RCC 7860 (cell line): ENCODE measurements around the gene MED28.
"Not testable (repeated sequence)": the region's sequence is repeated elsewhere in the genome, so short reads cannot be mapped to it uniquely, and the experiment has no call there.

Experiments
- DNase-seq: peaks from one replicate; pipeline ENCODE4 v3.0.0-alpha.2; 2015; ENCODE audit warnings: low spot score
- FAIRE-seq: peaks from 2 replicates; lab custom pipeline; 2012; peaks lifted over from hg19 to GRCh38; lab: Jason Lieb, UNC

Gene MED28

GRCh38 chr4:17614416-17615299 lies at the start of gene MED28:
Gene MED28, plus strand, starts transcription at chr4:17614641. Its CDS starts 14 bp downstream, at chr4:17614655.
- DNase-seq = peak; percentile 89
- peak; percentile 73 for FAIRE-seq

DNA sequence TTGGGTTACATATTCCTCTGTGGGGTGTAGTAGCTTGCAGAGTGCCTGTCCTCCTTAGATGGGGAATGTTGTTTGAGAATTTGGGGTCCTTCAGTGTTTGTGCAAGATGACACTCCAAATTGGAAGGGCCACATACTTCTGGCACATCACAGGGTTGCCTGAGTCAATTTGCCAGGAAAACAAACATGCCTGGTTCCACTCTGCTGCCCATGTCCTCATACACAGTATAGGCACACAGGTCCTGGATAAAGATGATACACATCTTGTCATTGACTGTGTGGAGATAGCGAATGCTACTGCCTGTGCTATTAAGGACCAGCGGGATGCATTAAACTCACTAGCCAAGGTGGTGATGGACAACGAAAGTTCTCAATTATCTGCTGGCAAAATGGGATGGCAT lies 48.6 kb upstream of the MED28 start:
- FAIRE-seq (no peak), DNase-seq (no peak)

- DNase-seq (no peak), FAIRE-seq (no peak)
Measured at GRCh38 chr4:17567271-17567670, 47.2 kb upstream of the MED28 start.

DNA sequence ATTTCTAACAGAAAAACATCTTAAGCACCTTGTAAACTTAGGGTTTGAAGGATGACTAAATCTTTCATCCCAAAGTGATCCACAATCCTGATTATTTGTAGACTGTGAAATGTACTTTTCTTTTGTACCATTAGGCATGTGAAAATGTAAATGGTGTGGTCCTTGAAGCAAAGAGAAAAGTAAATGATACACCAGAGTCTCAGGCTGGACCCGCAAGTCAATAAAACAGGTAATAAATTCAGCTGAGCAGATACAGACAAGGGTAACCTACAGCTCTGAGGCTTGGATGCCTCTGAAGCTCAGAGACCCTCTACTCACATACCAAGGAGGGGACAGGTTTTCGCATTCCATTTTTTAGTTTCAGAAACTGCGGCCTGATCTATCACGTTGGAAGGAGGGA lies 40.2 kb upstream of the MED28 start:
- DNase-seq (no peak), FAIRE-seq (no peak)

DNA sequence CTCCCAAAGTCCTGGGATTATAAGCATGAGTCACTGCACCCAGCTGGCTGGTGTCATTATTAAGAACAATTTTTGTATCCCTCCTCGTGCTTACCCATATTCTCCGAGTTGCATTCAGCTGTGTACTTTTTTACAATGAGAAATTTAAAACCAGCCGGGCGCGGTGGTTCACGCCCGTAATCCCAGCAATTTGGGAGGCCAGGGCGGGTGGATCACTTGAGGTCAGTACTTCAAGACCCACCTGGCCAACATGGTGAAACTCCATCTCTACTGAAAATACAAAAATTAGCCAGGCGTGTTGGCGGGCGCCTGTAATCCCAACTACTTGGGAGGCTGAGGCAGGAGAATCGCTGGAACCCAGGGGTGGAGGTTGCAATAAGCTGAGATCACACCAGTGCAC lies 39.3 kb upstream of the MED28 start:
- not testable (repeated sequence) for FAIRE-seq, DNase-seq

DNA sequence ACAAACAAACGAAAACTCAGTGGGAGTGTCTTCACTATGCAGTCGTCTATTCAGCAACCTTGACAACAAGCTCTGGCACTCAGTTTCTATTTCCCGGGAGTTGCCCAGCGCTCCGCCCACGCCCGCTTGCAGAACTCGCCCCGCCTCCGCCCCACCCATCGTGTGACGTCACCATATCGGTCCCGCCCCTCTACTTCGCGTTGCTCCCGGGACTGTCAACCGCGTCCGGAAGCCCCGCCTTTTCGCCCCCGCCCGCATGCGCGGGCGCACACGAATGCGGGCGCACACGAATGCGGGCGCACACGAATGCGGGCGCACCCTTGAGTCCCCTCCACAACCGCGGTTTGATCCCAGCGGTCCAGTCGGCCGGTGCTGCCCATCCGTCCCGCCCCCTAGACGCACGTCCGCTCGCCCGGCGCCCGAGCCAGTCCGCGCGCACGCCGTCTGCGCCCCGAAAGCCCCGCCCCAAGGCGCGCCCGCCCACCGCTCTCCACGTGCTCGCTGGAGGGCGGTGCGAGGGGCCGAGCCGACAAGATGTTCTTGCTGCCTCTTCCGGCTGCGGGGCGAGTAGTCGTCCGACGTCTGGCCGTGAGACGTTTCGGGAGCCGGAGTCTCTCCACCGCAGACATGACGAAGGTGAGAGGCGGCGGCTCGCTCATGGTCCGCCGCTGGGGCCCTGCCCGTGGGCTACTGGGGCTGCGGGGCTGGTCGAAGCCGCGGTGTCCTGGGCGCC lies 37.3 kb upstream of the MED28 start, which contains the start of gene LAP3:
LAP3 (plus strand) TSS at position 267 of the 733 bp plus-strand sequence; CDS start at position 535, 268 bp downstream.
- FAIRE-seq (peak; percentile 57), DNase-seq (peak; percentile 85)

- DNase-seq = peak; percentile 21
- FAIRE-seq = no peak
Measured at GRCh38 chr4:17577665-17578481, 36.6 kb upstream of the MED28 start.

- DNase-seq = peak; percentile 12
- FAIRE-seq = no peak
Measured at GRCh38 chr4:17578482-17578891, 36.0 kb upstream of the MED28 start.

DNA sequence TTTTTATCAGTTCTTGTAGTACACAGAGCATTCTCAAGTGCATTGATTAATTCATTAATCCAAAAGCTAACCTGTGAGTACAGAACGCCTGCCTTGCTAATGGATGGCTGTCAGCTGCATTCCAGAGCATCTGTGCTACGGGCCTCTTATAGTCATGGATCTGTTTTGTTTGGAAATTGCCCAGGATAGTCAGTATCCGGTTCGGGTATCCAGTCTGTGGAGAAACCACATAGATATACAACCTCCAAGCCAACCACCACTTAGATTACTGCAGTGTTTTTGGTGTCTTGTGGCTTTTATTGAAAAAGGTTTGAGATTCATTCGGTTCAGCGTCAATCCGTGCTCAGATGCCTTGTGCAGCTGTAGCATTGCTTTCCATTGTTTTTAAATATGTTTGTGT lies 33.5 kb upstream of the MED28 start:
- no peak for FAIRE-seq
- DNase-seq = no peak

- no peak for FAIRE-seq
- DNase-seq = no peak
Measured at GRCh38 chr4:17583276-17583675, 31.2 kb upstream of the MED28 start.

- FAIRE-seq (no peak), DNase-seq (no peak)
Measured at GRCh38 chr4:17583941-17584340, 30.5 kb upstream of the MED28 start.

GRCh38 chr4:17584521-17585213 lies 29.8 kb upstream of the MED28 start:
- FAIRE-seq (no peak), DNase-seq (no peak)

DNA sequence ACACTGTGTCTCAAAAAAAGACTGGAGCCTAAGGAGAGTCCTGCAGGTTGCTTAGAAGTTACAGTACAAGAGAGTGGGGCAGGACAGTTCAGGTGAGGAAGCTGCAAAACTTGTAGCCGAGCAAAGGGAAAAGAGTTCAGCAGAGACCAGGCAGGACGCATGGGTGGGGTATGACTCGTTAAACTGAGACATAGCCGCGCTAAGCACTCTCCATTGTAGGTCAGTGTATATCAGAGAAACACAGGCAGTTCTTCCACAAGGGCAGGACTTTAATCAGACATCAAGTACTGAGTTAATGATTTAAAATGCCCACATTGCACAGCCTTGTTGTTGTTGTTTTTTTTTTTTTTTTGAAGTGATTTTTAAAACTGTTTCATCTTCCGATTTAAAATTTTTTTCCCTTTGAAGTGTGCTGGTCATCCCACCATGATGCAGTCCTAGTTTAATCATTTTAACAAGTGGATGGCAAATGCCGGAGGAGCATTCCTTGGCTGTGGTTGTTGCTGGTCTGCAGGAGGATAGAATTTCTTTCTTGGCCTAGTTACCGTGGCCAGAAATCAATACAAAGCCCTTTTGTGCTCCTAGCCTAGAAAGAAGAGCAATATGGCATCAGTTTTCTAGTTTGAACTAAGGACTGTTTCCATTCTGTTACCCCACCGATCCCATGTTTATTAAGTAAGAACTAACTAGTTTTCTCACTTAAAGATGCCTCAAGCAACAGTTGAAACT lies 27.2 kb upstream of the MED28 start:
- FAIRE-seq (no peak), DNase-seq (no peak)

DNA sequence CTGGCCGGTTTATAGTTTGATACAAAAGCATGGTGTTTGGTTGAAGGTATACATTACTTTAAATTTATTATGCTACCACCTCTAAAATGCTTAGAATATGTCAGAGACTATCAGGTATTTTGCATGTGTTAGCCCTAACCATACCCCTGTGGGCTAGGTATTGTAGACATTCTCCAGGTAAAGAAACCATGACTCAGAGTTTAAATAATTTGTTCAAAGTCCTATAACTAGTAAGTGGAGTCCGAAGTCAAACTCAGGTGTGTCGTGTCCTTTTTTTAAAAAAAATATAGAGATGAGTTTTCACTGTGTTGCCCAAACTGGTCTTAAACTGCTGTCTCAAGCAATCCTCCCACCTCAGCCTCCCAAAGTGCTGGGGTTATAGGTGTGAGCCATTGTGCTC lies 25.1 kb upstream of the MED28 start:
- DNase-seq (no peak), FAIRE-seq (no peak)

DNA sequence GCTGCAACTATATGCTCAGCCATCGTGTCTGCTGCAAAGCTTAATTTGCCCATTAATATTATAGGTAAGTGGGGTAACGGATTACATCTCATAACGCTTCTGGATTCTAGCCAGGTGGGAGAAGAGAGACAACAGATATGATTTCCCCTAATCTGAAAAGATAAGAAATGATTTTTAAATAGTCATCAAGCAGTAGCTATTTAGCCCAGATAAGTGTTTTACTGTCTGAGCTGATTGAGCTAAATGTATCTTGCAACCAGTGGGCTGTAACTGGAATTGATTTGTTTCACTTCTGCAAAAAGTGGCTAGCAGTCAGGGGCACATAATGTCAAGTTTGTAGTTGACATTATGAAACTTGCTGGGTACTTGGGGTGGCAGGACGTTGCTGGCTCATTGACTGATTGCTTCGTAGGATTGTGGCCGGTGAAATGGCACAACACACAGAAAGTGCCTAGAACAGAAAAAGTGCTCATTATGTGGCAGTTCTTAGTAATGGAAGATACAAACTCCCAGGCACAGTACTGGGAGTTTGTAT lies 18.9 kb upstream of the MED28 start:
- FAIRE-seq (no peak), DNase-seq (no peak)

DNA sequence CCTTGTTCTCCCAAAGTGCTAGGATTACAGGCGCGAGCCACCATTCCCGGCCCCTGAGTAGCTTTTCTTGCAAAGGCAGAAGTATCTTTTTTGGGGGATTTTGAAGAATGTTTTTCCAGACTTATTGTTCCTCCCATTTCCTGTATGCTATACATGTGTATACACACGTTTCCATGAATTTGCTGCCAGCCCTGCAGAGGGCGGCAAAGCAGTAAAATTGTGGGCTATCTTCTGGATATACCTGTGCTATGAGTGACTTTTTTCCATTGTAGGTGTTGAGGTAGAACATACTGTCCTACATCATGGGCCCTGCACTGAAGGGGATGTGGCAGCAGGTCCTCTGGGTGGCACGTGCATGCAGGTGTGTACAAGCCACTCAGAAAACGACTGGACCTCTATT lies 16.9 kb upstream of the MED28 start:
- FAIRE-seq (no peak), DNase-seq (no peak)

- DNase-seq (no peak), FAIRE-seq (no peak)
Measured at GRCh38 chr4:17599826-17600225, 14.6 kb upstream of the MED28 start.

GRCh38 chr4:17605236-17605635 lies 9.2 kb upstream of the MED28 start:
- FAIRE-seq = no peak
- DNase-seq = no peak

DNA sequence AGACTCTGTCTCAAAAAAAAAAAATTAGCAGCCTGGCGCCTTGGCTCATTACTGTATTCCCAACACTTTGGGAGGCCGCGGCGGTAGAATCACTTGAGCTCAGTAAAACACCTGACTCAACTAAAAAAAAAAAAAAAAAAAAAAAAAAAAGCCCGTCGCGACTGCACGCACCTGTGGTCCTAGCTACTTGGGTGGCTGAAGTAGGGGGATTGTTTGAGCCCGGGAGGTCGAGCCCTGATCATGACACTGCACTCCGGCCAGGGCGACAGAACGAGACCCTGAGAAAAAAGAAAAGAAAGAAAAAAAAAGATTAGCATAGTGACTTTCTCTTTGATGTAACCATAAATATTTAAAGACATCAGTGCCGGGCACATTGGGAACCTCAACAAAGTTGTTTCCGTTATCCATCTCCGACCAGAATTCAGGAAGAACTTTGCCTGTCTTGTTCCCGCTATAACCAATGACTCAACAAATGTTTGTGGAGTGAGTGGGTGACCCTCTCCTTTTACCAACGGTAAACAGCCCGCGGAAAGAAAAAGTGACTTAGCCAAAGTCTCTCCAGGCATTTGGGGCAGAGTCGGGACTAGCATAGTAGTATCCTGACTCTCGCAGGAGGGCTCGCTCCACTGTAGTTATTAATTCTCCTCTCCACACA lies 553 bp upstream of the MED28 start:
- no peak for FAIRE-seq
- DNase-seq = peak; percentile 56
